GM12878 (cell line): ENCODE results near the gene FSTL4. TPM values are rescaled to one million over a fixed set of nuclear protein-coding genes. Genes with fewer than 3 reads are reported as not detected.

ENCODE experiments used
- ATAC-seq: fragments of 200-7000 bp; cut with Tn5 transposase; 3 replicates; pipeline ENCODE4 v1.9.1; 2020; ENCODE audit warnings: mild to moderate bottlenecking, moderate library complexity
- BruUV-seq: library from RNA; stranded (reverse); fragments of 400-500 nt; replicated peaks from 2 replicates; lab custom pipeline; 2021; lab: Mats Ljungman, UMichigan
- CTCF ChIA-PET: fragments of 300-600 bp; sonication (Branson Sonifier 250); formaldehyde crosslinking; extraction: SDS; loops from one replicate; lab custom pipeline; 2021; ENCODE audit warnings: inconsistent platforms; lab: Yijun Ruan, JAX
- POLR2A ChIA-PET: fragments of 350-600 bp; formaldehyde crosslinking; extraction: SDS; loops from one replicate; lab custom pipeline; 2021; ENCODE audit warnings: inconsistent platforms; lab: Charles Lee
- RAD21 ChIA-PET: fragments of 300-600 bp; sonication (Branson Sonifier 250); formaldehyde crosslinking; loops from one replicate; lab custom pipeline; 2023; ENCODE audit warnings: antibody characterized with exemption; ENCODE audit not compliant: unreplicated experiment; lab: Charles Lee
- SMC1A ChIA-PET: fragments of 300-600 bp; sonication (Branson Sonifier 250); formaldehyde crosslinking; loops from one replicate; lab custom pipeline; 2023; ENCODE audit not compliant: unreplicated experiment, uncharacterized antibody; lab: Charles Lee
- DNase-seq: peaks from one replicate; pipeline ENCODE4 v3.0.0-alpha.2; 2011; ENCODE audit warnings: low read depth, low spot score
- FAIRE-seq: peaks from 3 replicates; lab custom pipeline; 2011; peaks lifted over from hg19 to GRCh38; lab: Jason Lieb, UNC
- H2AFZ ChIP-seq: 2 replicates; pipeline ENCODE4 v1.6.0; 2011; ENCODE audit warnings: low read depth, low read length, control low read depth; ENCODE audit not compliant: control insufficient read depth
- H3K27ac ChIP-seq: 2 replicates; pipeline ENCODE4 v1.5.1; 2011; ENCODE audit warnings: control low read depth; ENCODE audit not compliant: control insufficient read depth, insufficient read depth
- H3K27me3 ChIP-seq, 2 experiments: replicated peaks in 1 of 2; 2 replicates each; pipeline versions ENCODE4 v1.6.0 to v1.6.1; 2011; ENCODE audit warnings: low read length in 1 of 2; ENCODE audit not compliant: control insufficient read depth in 2 of 2, insufficient read depth in 2 of 2
- H3K36me3 ChIP-seq, 2 experiments: 2 replicates each; pipeline ENCODE4 v1.5.1; 2011; ENCODE audit warnings: low read length in 1 of 2; ENCODE audit not compliant: control insufficient read depth in 2 of 2, insufficient read depth in 2 of 2
- H3K4me1 ChIP-seq: 2 replicates; pipeline ENCODE4 v1.6.1; 2011; ENCODE audit warnings: mild to moderate bottlenecking, low read length, moderate library complexity, mixed read lengths; ENCODE audit not compliant: control insufficient read depth, insufficient read depth
- H3K4me2 ChIP-seq: 2 replicates; pipeline ENCODE4 v1.6.0; 2011; ENCODE audit warnings: control low read depth; ENCODE audit not compliant: control insufficient read depth, insufficient read depth
- H3K4me3 ChIP-seq: fragments of 200-600 bp; sonication (generic); 2 replicates; pipeline ENCODE4 v1.5.1; 2016
- H3K79me2 ChIP-seq: 2 replicates; pipeline ENCODE4 v1.6.0; 2011; ENCODE audit warnings: low read length; ENCODE audit not compliant: control insufficient read depth, insufficient read depth
- H3K9ac ChIP-seq: 2 replicates; pipeline ENCODE4 v1.8.0; 2011; ENCODE audit warnings: low read length, control low read depth, mixed read lengths; ENCODE audit not compliant: control insufficient read depth, insufficient read depth
- H3K9me3 ChIP-seq: replicated peaks from 3 replicates; pipeline ENCODE4 v1.5.1; 2011; ENCODE audit warnings: mild to moderate bottlenecking, low read length; ENCODE audit not compliant: control insufficient read depth, insufficient read depth
- H4K20me1 ChIP-seq: 2 replicates; pipeline ENCODE4 v1.6.0; 2011; ENCODE audit not compliant: control insufficient read depth, insufficient read depth
- BMI1 ChIP-seq: fragments of 450-650 bp; IDR thresholded peaks from 2 replicates; pipeline ENCODE4 v1.6.1; 2016; ENCODE audit warnings: mild to moderate bottlenecking, moderate library complexity, borderline replicate concordance
- CUX1 ChIP-seq: IDR thresholded peaks from 2 replicates; pipeline ENCODE4 v1.6.1; 2012; ENCODE audit warnings: improper control_type of control experiment, low read depth, low read length; ENCODE audit not compliant: insufficient replicate concordance
- E4F1 ChIP-seq: fragments of 450-650 bp; IDR thresholded peaks from 2 replicates; pipeline ENCODE4 v1.6.1; 2018; ENCODE audit warnings: borderline replicate concordance, mild to moderate bottlenecking; ENCODE audit not compliant: partially characterized antibody
- EP300 ChIP-seq, 2 experiments: fragments of 150-350 bp in 1 of 2; IDR thresholded peaks; 2 replicates each; pipeline ENCODE4 v1.6.1; 2011 to 2012; ENCODE audit warnings: low read depth in 2 of 2, low read length in 2 of 2, borderline replicate concordance in 1 of 2, improper control_type of control experiment in 1 of 2, inconsistent platforms in 1 of 2; ENCODE audit not compliant: control insufficient read depth in 1 of 2
- HCFC1 ChIP-seq: fragments of 150-350 bp; IDR thresholded peaks from 2 replicates; pipeline ENCODE4 v1.6.1; 2014; ENCODE audit warnings: low read length
- JUNB ChIP-seq: IDR thresholded peaks from 2 replicates; pipeline ENCODE4 v1.6.1; 2016; ENCODE audit warnings: antibody characterized with exemption, mild to moderate bottlenecking
- LARP7 ChIP-seq: fragments of 450-650 bp; IDR thresholded peaks from 2 replicates; pipeline ENCODE4 v1.6.1; 2017; ENCODE audit warnings: mild to moderate bottlenecking
- RELB ChIP-seq: fragments of 450-650 bp; IDR thresholded peaks from 2 replicates; pipeline ENCODE4 v1.6.1; 2017; ENCODE audit warnings: low read depth, mild to moderate bottlenecking, moderate library complexity
- ZNF217 ChIP-seq: fragments of 450-650 bp; IDR thresholded peaks from 2 replicates; pipeline ENCODE4 v1.6.1; 2017; ENCODE audit warnings: antibody characterized with exemption, mild to moderate bottlenecking
- WGBS: methylation state at CpG from one replicate; pipeline ENCODE4 v1.1.6; 2016; ENCODE audit warnings: low lambda C conversion rate; ENCODE audit not compliant: insufficient replicate concordance, insufficient coverage; ENCODE audit errors: missing lambda C conversion rate; 5-methylcytosine and 5-hydroxymethylcytosine counted together
- in situ Hi-C: fragments of 300-500 bp; cut with MboI; formaldehyde crosslinking; loops from 9 replicates; pipeline ENCODE4 v1.14.3; 2018; ENCODE audit warnings: mixed read lengths
- intact Hi-C: fragments of 100-400 bp; cut with micrococcal nuclease; formaldehyde crosslinking; loops from one replicate; pipeline ENCODE4 v1.14.2; 2022; ENCODE audit not compliant: unreplicated experiment
- polyA plus RNA-seq, 11 experiments: library from polyadenylated mRNA; depleted of rRNA in 4 of 11; unstranded in 6 of 11; stranded (reverse) in 5 of 11; fragments of >200 nt; fragmentation: Nextera tagmentation in 4 of 11; fragmentation: Illumina TruSeq in 1 of 11; extraction: Ambion mirVana in 4 of 11; extraction: Trizol in 1 of 11; gene quantifications; 1 replicate in 1 of 11; 2 replicates in 10 of 11; pipeline versions ENCODE4 v1.2.1 to v1.2.3, GENCODE V29; 2011 to 2016; ENCODE audit warnings: inconsistent platforms in 2 of 11, missing spikeins in 2 of 11, low read depth in 1 of 11
- total RNA-seq, 4 experiments: library from RNA; depleted of rRNA in 3 of 4; stranded (reverse); fragments of >200 nt in 3 of 4; fragmentation: Illumina TruSeq in 1 of 4; extraction: Trizol in 1 of 4; gene quantifications; 2 replicates each; pipeline versions ENCODE4 v1.2.1 to v1.2.3, GENCODE V29; 2013 to 2021
- TF ChIP-seq, protein P1 (sequence below): IDR thresholded peaks from 2 replicates; pipeline ENCODE4 v1.6.1; 2012; ENCODE audit warnings: low read depth, low read length, improper control_type of control experiment
- TF ChIP-seq, protein P2 (sequence below): fragments of 450-650 bp; IDR thresholded peaks from 2 replicates; pipeline ENCODE4 v1.6.1; 2016; ENCODE audit warnings: mild to moderate bottlenecking

The FSTL4 gene
- total and polyA plus RNA-seq, 10 of the 15 experiments (the other 5 are each of a cell fraction or from before 2014, with no cell fraction given) = 0.01 to 0.79 (median 0.21) TPM; not detected in 6

DNA sequence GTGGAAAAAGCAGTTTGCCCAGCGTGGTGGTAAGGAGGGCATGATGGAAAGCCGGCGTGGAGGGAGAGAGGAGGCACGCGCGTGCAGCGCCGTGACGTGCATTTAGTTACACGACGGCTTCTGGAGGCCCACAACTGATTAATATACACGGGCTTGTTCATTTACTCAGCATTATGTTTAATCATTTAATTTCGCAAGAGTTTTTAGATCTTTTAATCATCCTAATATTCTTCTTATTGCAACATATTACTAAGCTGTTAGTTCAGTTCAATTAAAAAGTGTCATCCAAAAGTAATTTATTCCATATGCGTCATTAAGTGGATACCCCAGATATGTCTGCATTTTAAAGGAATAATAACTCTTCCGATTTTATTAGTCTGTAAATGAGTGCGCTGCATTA, 340.0 kb downstream of the FSTL4 start (continued):
- TF ChIP-seq EP300 (IDR thresholded peaks at IDR 0.05; ENCODE audit: borderline replicate concordance in 1 of 2, control insufficient read depth in 1 of 2, low read depth in 2 of 2, low read length in 2 of 2) (no peak), ZNF217 (no peak), BMI1 (no peak)

DNA sequence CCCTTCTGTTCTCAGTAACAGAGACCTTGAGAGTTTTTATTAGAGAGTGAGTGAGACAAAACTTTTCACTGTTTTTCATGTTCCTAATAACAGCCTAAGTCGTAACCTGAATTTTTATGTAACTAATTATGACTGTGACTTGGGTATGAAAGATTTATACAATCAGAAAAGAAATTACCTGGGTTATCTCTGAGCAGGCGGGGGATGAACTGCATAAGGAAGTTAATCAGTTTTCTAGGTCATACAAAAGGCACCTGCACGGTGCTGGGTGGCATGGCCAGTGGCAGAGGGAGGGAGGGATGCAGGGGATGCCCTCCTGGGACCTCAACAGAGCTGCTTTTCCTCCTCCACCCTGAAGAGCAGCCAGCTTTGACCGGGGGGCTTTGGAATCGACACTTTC, 340.7 kb downstream of the FSTL4 start:
- POLR2A ChIA-PET = no interaction called here
- DNase-seq (no peak), FAIRE-seq (no peak), ATAC-seq (no peak)
- H3K4me2 ChIP-seq = no peak overlapping the region
- no peak overlapping the region for H2AFZ ChIP-seq
- in situ Hi-C loops (no loop called here), intact Hi-C loops (no loop called here)
- no peaks in the 10 kb centered on the region for H3K36me3 ChIP-seq
- no peaks in the 10 kb centered on the region for H3K79me2 ChIP-seq
- SMC1A ChIA-PET = no interaction called here
- H4K20me1 ChIP-seq = no peaks in the 10 kb centered on the region
- WGBS = 31% methylated on average over 5 of the region's 5 CpGs
- H3K9ac ChIP-seq = no peak overlapping the region
- no peak overlapping the region for H3K27ac ChIP-seq
- TF ChIP-seq, protein P1, sequence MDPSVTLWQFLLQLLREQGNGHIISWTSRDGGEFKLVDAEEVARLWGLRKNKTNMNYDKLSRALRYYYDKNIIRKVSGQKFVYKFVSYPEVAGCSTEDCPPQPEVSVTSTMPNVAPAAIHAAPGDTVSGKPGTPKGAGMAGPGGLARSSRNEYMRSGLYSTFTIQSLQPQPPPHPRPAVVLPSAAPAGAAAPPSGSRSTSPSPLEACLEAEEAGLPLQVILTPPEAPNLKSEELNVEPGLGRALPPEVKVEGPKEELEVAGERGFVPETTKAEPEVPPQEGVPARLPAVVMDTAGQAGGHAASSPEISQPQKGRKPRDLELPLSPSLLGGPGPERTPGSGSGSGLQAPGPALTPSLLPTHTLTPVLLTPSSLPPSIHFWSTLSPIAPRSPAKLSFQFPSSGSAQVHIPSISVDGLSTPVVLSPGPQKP = no peak
- no peak for TF ChIP-seq E4F1
- no peak for TF ChIP-seq JUNB
- TF ChIP-seq, protein P2, sequence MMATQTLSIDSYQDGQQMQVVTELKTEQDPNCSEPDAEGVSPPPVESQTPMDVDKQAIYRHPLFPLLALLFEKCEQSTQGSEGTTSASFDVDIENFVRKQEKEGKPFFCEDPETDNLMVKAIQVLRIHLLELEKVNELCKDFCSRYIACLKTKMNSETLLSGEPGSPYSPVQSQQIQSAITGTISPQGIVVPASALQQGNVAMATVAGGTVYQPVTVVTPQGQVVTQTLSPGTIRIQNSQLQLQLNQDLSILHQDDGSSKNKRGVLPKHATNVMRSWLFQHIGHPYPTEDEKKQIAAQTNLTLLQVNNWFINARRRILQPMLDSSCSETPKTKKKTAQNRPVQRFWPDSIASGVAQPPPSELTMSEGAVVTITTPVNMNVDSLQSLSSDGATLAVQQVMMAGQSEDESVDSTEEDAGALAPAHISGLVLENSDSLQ = no peak
- no peak for TF ChIP-seq HCFC1
- TF ChIP-seq LARP7 = no peak
- TF ChIP-seq RELB = no peak
- TF ChIP-seq CUX1 = no peak
- RAD21 ChIA-PET = no interaction called here
- no peaks in the 10 kb centered on the region for H3K9me3 ChIP-seq
- no peak overlapping the region for H3K4me3 ChIP-seq
- no peaks in the 10 kb centered on the region for H3K4me1 ChIP-seq
- H3K27me3 ChIP-seq = no peaks in the 10 kb centered on the region
- no TSS peak for BruUV-seq
- CTCF ChIA-PET = interaction anchor here (0.6 to 1.1 kb wide), 2 partner anchors 10 to 212 kb away, joined by 3 read pairs; no protein-coding TSS in a partner anchor
